Pancreas (tissue), 10 donors: ENCODE data around the gene TXNL1. TPM values are rescaled to one million over a fixed set of nuclear protein-coding genes. Genes with fewer than 3 reads are reported as not detected.

ENCODE experiments used
- ATAC-seq, 4 donors: fragments of 200-7000 bp; cut with Tn5 transposase; one replicate each; pipeline versions ENCODE4 v1.8.0 to v1.9.1; 2020; ENCODE audit warnings: mild to moderate bottlenecking in 4 of 4, moderate library complexity in 4 of 4
- DNase-seq, 6 donors: peaks; one replicate each; pipeline ENCODE4 v3.0.0-alpha.2; 2020
- FAIRE-seq: peaks from 2 replicates; lab custom pipeline; 2012; peaks lifted over from hg19 to GRCh38; lab: Jason Lieb, UNC
- H3K27ac ChIP-seq, 4 donors: fragments of 200-600 bp; sonication (generic); 1 replicate in 3 of 4; 2 replicates in 1 of 4; pipeline versions ENCODE4 v1.5.0 to v1.8.0; 2020
- H3K27me3 ChIP-seq, 4 donors: fragments of 200-600 bp; one replicate each; pipeline ENCODE4 v1.8.0; 2021
- H3K36me3 ChIP-seq, 3 donors: fragments of 200-600 bp; sonication (generic) in 1 of 3; one replicate each; pipeline versions ENCODE4 v1.5.0 to v1.8.0; 2020 to 2021
- H3K4me1 ChIP-seq, 3 donors: fragments of 200-600 bp; one replicate each; pipeline ENCODE4 v1.8.0; 2021
- H3K4me3 ChIP-seq, 4 donors: fragments of 200-600 bp; sonication (generic) in 2 of 4; one replicate each; pipeline versions ENCODE4 v1.5.0 to v1.8.0; 2020 to 2021
- H3K9me3 ChIP-seq, 4 donors: fragments of 200-600 bp; one replicate each; pipeline ENCODE4 v1.8.0; 2021
- WGBS, 2 donors: extraction: QIAGEN DNeasy Blood & Tissue Kit; methylation state at CpG; one replicate each; pipeline ENCODE4 v1.1.7; 2013; 5-methylcytosine and 5-hydroxymethylcytosine counted together
- intact Hi-C, 3 donors: fragments of 100-400 bp; cut with DNase I; formaldehyde crosslinking; loops; one replicate each; pipeline versions ENCODE4 v1.11.1 to v1.14.2; 2022
- polyA plus RNA-seq, 2 donors: library from polyadenylated mRNA; stranded (reverse); fragments of 200-250 nt; gene quantifications; one replicate each; pipeline ENCODE4 v1.2.3, GENCODE V29; 2013
- total RNA-seq, 6 donors: library from RNA; stranded (reverse); fragmentation: NEBNext Ultra II Directional in 4 of 6; extraction: Animal tissue kit (Norgen Biotek cat#: 25700) in 4 of 6; gene quantifications; one replicate each; pipeline versions ENCODE4 v1.2.1 to v1.2.4, GENCODE V29; 2021 to 2023
- TF ChIP-seq, protein P1 (sequence below), 4 donors: fragments of 200-600 bp; sonication (generic) in 3 of 4; IDR thresholded peaks; one replicate each; pipeline versions ENCODE4 v1.5.0 to v1.8.0; 2021; ENCODE audit warnings: antibody characterized with exemption in 4 of 4
- donor health status: healthy with polysubstance abuse.
- donor health status: DM: no; HTN: no; CAD: no; lungs with moderate emphysema.
- donor health status: DM: no; HTN: no; CAD: no.
- donor health status: control.
- donor health status: control.
- donor health status: Bipolar disorder and iron deficiency.
- donor health status: DM: yes; HTN: yes; CAD: no.
- donor health status: DM: no; HTN: no; CAD: no.
- donor health status: DM: no; HTN: no; CAD: no.
- donor health status: DM: yes; HTN: yes; CAD: no.

The TXNL1 gene
- total and polyA plus RNA-seq, 8 donors, result 33.0 to 46.5 (median 36.3) TPM

DNA sequence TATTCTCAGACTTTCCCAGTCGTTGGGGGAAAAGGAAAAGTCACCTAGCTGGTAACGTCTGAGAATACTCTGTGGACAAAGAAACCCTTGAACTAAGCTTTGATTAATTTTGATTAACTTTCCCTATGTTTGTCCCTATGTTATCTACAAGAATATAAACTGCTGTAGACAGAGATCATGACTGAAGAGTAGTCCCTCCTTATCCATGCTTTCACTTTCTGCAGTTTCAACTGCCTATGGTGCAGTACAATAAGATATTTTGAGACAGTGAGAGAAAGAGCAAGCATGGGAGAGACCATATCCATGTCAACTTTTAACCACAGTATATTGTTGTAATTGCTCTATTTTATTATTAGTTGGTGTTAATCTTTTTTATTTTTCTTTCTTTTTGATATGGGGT lies 31.8 kb downstream of the TXNL1 start:
- FAIRE-seq, result no peak
- Histone ChIP-seq H3K36me3 (peaks cover 0 to 21% (median 6%) of the 10 kb centered on the region in 3 donors), H3K4me1 (no peaks in the 10 kb centered on the region), H3K27me3 (no peaks in the 10 kb centered on the region), H3K4me3 (no peak overlapping the region), H3K27ac (no peak overlapping the region), H3K9me3 (no peaks in the 10 kb centered on the region)
- ATAC-seq, result no peak
- 71 to 74% methylated on average over 2 of the region's 2 CpGs for WGBS, 2 donors
- no peak for DNase-seq
- TF ChIP-seq, protein P1, sequence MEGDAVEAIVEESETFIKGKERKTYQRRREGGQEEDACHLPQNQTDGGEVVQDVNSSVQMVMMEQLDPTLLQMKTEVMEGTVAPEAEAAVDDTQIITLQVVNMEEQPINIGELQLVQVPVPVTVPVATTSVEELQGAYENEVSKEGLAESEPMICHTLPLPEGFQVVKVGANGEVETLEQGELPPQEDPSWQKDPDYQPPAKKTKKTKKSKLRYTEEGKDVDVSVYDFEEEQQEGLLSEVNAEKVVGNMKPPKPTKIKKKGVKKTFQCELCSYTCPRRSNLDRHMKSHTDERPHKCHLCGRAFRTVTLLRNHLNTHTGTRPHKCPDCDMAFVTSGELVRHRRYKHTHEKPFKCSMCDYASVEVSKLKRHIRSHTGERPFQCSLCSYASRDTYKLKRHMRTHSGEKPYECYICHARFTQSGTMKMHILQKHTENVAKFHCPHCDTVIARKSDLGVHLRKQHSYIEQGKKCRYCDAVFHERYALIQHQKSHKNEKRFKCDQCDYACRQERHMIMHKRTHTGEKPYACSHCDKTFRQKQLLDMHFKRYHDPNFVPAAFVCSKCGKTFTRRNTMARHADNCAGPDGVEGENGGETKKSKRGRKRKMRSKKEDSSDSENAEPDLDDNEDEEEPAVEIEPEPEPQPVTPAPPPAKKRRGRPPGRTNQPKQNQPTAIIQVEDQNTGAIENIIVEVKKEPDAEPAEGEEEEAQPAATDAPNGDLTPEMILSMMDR (IDR thresholded peaks at IDR 0.05), result no peak
- intact Hi-C loops, result no loop called here

DNA sequence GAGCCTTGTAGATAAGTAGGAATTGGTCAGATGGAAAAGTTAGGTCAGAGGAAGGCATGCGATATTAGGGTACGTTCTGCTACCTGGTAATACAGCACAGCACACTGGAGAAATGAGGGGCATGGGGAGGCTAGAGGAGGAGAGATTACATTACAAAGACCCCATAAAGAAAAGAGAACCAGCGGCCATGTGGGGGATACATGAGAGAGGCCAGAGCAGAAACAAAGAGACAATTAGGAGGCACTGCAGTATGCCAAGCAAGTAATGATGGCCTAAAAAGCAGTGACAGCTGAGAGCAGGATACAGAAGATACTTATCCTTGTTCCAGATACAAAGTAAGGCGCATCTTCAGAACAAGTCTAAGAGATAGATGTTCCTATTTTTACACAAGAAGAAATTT lies 40.0 kb downstream of the TXNL1 start:
- DNase-seq (no peak), FAIRE-seq (no peak), ATAC-seq (no peak)
- Histone ChIP-seq H3K4me1 (no peaks in the 10 kb centered on the region), H3K27me3 (no peaks in the 10 kb centered on the region), H3K4me3 (no peak overlapping the region), H3K9me3 (no peaks in the 10 kb centered on the region), H3K27ac (no peak overlapping the region), H3K36me3 (peaks cover 0 to 2% (median 0%) of the 10 kb centered on the region in 3 donors)
- WGBS, 2 donors, result 70 to 84% methylated on average over 4 of the region's 4 CpGs
- intact Hi-C loops, result no loop called here
- TF ChIP-seq, protein P1 (IDR thresholded peaks at IDR 0.05), result no peak

DNA sequence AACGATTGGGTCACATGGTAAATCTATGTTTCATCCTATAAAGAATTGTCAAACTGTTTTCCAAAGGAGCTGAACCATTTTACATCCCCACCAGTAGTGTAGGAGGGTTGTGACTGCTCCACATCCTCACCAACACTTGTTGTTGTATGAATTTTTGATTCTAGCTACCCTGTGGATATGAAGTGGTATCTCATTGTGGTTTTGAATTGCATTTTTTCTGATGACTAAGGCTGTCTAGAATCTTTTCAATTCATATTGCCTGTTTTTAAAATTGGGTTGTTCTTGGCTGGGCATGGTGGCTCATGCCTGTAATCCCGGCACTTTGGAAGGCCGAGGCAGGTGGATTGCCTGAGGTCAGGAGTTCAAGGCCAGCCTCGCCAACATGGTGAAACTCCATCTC lies 44.5 kb downstream of the TXNL1 start:
- no peak for FAIRE-seq
- Histone ChIP-seq H3K27me3 (no peaks in the 10 kb centered on the region), H3K27ac (no peak overlapping the region), H3K9me3 (no peaks in the 10 kb centered on the region), H3K36me3 (no peaks in the 10 kb centered on the region), H3K4me1 (no peaks in the 10 kb centered on the region), H3K4me3 (no peak overlapping the region)
- TF ChIP-seq, protein P1 (IDR thresholded peaks at IDR 0.05), result no peak
- 84 to 88% methylated on average over 4 of the region's 4 CpGs for WGBS, 2 donors
- ATAC-seq, result no peak
- intact Hi-C loops, result no loop called here
- no peak for DNase-seq

DNA sequence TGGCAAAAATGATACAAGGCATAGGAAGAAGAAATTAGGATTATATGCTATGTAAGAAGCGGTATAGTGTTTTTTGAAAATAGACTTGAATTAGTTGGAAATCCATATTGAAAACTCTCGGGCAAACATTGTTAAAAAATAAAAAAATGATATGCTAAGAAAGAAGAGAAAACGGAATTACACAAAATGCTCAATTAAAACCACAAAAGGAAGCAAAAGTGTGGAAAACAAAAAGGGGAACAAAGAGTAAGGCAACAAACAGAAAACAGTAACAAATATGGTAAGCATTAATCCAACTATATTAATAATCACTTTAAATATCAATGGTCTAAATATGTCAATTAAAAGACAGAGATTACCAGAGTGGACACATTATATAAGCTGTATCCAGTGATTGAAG lies 58.4 kb downstream of the TXNL1 start:
- H3K9me3 ChIP-seq, result no peaks in the 10 kb centered on the region
- 57 to 69% methylated on average over 3 of the region's 3 CpGs for WGBS, 2 donors
- TF ChIP-seq, protein P1 (IDR thresholded peaks at IDR 0.05), result no peak
- H3K4me3 ChIP-seq, result no peak overlapping the region
- no peak overlapping the region for H3K27ac ChIP-seq
- H3K36me3 ChIP-seq, result no peaks in the 10 kb centered on the region
- DNase-seq, result no peak
- peaks cover 3 to 11% (median 9%) of the 10 kb centered on the region in 3 donors for H3K4me1 ChIP-seq
- intact Hi-C loops, result no loop called here
- FAIRE-seq, result no peak
- no peak for ATAC-seq
- no peaks in the 10 kb centered on the region for H3K27me3 ChIP-seq

DNA sequence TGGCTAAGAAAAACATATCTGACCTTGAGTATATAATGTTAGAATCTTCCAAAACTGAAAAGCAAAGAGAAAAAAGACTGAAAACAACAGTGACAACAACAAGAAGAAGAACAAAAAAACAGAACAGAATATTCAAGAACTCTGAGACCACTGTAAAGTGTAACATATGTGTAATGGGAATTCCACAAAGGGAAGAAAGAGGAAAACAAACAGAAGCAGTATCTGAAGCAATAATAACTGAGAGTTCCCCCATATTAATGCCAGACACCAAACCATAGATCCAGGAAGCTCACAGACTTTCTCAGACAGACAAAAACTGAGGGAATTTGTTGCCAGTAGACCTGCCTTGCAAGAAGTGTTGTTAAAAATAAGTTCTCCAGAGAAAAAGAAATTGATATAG lies 58.9 kb downstream of the TXNL1 start:
- no peaks in the 10 kb centered on the region for H3K9me3 ChIP-seq
- TF ChIP-seq, protein P1 (IDR thresholded peaks at IDR 0.05), result no peak
- H3K27me3 ChIP-seq, result no peaks in the 10 kb centered on the region
- DNase-seq (no peak), FAIRE-seq (no peak), ATAC-seq (no peak)
- no peaks in the 10 kb centered on the region for H3K36me3 ChIP-seq
- H3K27ac ChIP-seq, result no peak overlapping the region
- H3K4me1 ChIP-seq, result peaks cover 8 to 12% (median 10%) of the 10 kb centered on the region in 3 donors
- no peak overlapping the region for H3K4me3 ChIP-seq
- intact Hi-C loops, result loop anchor here in 2 of 3 donors (10.0 kb wide), 3 partner anchors 1155 to 1345 kb away; no protein-coding TSS in a partner anchor
